SJSA1 (cell line): Measurements from ENCODE around the gene ANKRD22. TPM values are rescaled to one million over a fixed set of nuclear protein-coding genes. Genes with fewer than 3 reads are reported as not detected.
"Not testable (repeated sequence)": the region's sequence is repeated elsewhere in the genome, so short reads cannot be mapped to it uniquely, and the experiment has no call there.

Experiments used
- DNase-seq, 2 experiments: peaks; one replicate each; pipeline ENCODE4 v3.0.0-alpha.2; 2015 to 2020; ENCODE audit warnings: low spot score in 2 of 2, low read depth in 1 of 2
- H3K27ac ChIP-seq: fragments of 250-450 bp; sonication (Bioruptor Pico); 2 replicates; pipeline ENCODE4 v1.5.1; 2020; ENCODE audit warnings: mild to moderate bottlenecking, moderate library complexity
- H3K27me3 ChIP-seq: fragments of 250-450 bp; sonication (Bioruptor Pico); replicated peaks from 2 replicates; pipeline ENCODE4 v1.5.1; 2020; ENCODE audit warnings: mild to moderate bottlenecking, moderate library complexity
- H3K36me3 ChIP-seq: fragments of 250-450 bp; sonication (Bioruptor Pico); 2 replicates; pipeline ENCODE4 v1.5.1; 2020; ENCODE audit warnings: mild to moderate bottlenecking
- H3K4me1 ChIP-seq: fragments of 250-450 bp; sonication (Bioruptor Pico); replicated peaks from 2 replicates; pipeline ENCODE4 v1.6.1; 2021; ENCODE audit warnings: mild to moderate bottlenecking
- H3K4me3 ChIP-seq: fragments of 250-450 bp; sonication (Bioruptor Pico); 2 replicates; pipeline ENCODE4 v1.5.1; 2020; ENCODE audit warnings: mild to moderate bottlenecking
- H3K9me3 ChIP-seq: fragments of 250-450 bp; sonication (Bioruptor Pico); replicated peaks from 2 replicates; pipeline ENCODE4 v1.5.1; 2020; ENCODE audit warnings: mild to moderate bottlenecking
- total RNA-seq: library from RNA; depleted of rRNA; stranded (reverse); fragments of >200 nt; shearing (Covaris generic); gene quantifications from 2 replicates; pipeline ENCODE4 v1.2.3, GENCODE V29; 2014

The ANKRD22 gene
- total RNA-seq, 1 experiment from 2014 or later: not detected

DNA sequence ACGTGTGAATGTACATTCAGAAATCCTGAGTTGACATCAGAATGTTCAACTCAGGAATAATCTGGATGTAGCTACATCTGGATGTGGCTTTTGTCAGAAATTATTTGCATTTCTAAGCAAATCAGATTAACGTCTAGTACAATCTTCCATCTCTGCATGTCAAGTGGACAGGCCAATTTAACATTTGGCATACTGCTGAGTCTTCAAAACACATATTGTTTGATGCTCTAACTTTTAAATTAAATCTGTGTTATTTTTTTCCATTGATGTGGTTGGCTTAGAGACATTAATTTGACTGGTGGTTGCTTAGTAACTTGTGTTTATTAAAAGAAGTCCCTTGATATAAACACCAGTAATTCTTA lies 31.8 kb upstream of the ANKRD22 start:
- no peak for DNase-seq
- Histone ChIP-seq H3K27ac (peak overlapping the region; percentile 97), H3K9me3 (no peaks in the 10 kb centered on the region), H3K27me3 (no peaks in the 10 kb centered on the region), H3K4me3 (no peak overlapping the region), H3K36me3 (0 out of 2 replicates have a peak, but pooled peaks cover 14% of the 10 kb centered on the region), H3K4me1 (peaks cover 35% of the 10 kb centered on the region)

DNA sequence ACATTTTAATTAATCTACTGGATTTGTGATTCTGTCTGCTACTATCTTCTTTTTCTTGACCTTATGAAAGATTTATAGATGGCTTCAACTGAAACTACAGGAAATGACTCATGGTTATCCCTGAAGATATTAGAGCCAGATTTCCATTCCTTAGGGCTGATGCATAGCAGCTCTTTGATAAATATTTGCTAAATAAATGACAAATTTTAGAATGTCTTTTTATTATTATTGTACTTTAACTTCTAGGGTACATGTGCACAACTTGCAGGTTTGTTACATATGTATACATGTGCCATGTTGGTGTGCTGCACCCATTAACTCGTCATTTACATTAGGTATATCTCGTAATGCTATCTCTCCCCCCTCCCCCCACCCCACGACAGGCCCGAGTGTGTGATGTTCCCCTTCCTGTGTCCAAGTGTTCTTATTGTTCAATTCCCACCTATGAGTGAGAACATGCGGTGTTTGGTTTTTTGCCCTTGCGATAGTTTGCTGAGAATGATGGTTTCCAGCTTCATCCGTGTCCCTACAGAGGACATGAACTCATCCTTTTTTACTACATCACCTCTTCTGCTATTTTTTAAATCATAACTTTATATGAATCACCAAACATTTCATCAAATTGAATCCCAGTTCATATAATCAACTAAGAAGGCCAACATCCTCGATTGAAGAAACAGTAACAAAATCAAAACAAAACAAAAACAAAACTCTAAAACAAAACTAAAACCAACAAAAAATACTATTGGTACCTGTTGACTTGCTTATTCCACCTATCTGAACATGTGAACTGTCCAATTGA lies 31.2 kb upstream of the ANKRD22 start:
- peak in 1 of 2 experiments; percentile 86 for DNase-seq

GRCh38 chr10:88881922-88882645 lies 30.4 kb upstream of the ANKRD22 start:
- Histone ChIP-seq H3K4me3 (peak overlapping the region; percentile 88), H3K36me3 (0 out of 2 replicates have a peak, but pooled peaks cover 14% of the 10 kb centered on the region), H3K27me3 (no peaks in the 10 kb centered on the region), H3K27ac (peak overlapping the region; percentile 97), H3K4me1 (peaks cover 35% of the 10 kb centered on the region), H3K9me3 (no peaks in the 10 kb centered on the region)
- peak in 1 of 2 experiments; percentile 78 for DNase-seq

More for the DNA sequence above, 31.2 kb upstream of the ANKRD22 start:
- Histone ChIP-seq H3K4me1 (peaks cover 35% of the 10 kb centered on the region), H3K36me3 (0 out of 2 replicates have a peak, but pooled peaks cover 14% of the 10 kb centered on the region), H3K4me3 (peak overlapping the region; percentile 88; the same call in 1 of the 2 replicates), H3K27ac (peak overlapping the region; percentile 97)
- H3K9me3 ChIP-seq, H3K27me3 ChIP-seq: not testable (repeated sequence)

- H3K27me3 ChIP-seq: no peaks in the 10 kb centered on the region; the same call in 1 of the 2 replicates
Measured at GRCh38 chr10:88881320-88881719, 29.7 kb upstream of the ANKRD22 start.

DNA sequence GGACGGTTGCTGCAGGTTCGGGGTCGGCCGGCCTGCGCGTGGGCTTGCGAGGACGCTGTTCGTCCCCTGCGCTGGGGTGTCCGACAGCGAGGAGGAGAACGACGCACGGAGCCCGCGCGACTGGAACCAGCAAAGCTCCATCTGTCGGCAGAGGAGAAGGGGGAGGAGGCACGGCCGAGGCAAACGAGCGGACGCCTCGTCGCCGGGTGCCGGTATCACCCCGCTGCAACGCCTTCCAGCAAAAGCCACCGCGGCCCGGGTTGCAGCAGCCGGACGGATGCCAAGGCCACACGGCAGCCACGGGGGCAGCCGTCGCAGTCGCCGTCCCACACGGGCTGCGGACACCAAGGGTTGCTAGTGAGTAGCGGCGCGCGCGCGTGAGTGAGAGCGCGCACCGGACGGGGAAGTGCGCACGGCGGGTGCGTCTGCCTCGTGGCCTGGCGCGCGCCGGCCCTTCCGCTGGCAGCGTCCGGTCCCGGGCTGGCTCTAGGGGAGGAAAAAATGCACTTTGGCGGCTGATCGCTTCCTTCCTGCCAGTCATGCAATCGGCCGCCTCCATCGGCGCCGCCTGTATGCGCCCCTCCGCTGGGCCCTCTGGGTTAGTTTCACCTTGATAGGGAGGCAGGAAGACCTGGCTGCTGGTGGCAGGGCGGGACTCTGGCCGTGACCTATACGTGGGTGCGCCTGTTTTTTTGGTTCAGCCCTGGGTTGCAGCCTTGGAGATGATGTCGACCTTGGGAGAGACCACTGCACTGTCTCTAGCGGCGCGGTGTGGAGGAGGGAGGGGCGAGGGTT lies 28.8 kb upstream of the ANKRD22 start:
- peak overlapping the region; percentile 97 for H3K27ac ChIP-seq
- no peaks in the 10 kb centered on the region for H3K9me3 ChIP-seq
- 0 out of 2 replicates have a peak, but pooled peaks cover 14% of the 10 kb centered on the region for H3K36me3 ChIP-seq
- H3K4me1 ChIP-seq: peaks cover 35% of the 10 kb centered on the region
- H3K27me3 ChIP-seq: no peaks in the 10 kb centered on the region; the same call in 1 of the 2 replicates
- peak; percentile 77 to 92 for DNase-seq
- H3K4me3 ChIP-seq: peak overlapping the region; percentile 88

More at GRCh38 chr10:88881320-88881719, 29.7 kb upstream of the ANKRD22 start:
- Histone ChIP-seq H3K4me3 (peak overlapping the region; percentile 88), H3K9me3 (no peaks in the 10 kb centered on the region), H3K4me1 (peaks cover 35% of the 10 kb centered on the region), H3K27ac (peak overlapping the region; percentile 97), H3K36me3 (0 out of 2 replicates have a peak, but pooled peaks cover 14% of the 10 kb centered on the region)
- peak in 1 of 2 experiments; percentile 36 for DNase-seq

DNA sequence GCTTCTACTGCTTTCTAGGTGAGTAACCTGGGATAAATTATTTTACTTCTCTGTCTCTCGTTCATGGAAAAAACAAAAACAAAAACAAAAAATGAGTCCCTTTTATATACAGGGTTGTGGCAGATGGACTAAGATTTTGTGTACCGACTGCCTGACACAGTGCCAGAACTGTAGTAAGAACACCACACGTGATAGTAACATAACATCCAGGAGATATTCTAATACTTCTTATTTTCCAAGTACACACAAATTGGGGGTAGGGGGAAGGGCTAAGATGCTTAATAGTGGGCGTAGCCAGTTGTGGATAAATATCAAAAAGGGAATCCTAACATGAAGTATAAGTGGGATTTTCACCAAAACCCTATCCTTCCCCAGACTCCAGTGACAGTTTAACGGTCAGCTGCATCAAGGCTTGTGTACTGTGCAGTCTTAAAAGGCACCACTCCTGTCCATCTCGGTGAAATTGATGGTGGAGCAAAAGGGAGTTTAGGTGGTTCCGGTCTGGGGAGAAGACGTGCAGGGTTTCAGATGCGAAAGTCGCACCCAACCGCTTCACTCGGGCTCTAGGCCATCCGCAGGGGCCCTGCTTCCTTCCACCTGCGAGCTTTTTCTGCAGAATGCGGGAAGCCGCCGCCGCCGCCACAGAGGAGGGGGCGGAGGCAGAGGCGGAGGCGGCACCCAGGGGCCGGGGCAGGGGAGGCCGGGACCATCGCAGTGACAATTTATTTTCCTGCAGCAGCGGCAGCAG lies 28.1 kb upstream of the ANKRD22 start, which contains the start of gene STAMBPL1:
Gene STAMBPL1, plus strand, starts transcription at position 712 of the 748 bp plus-strand sequence. CDS start 21,464 bp downstream, outside the sequence.
- no peaks in the 10 kb centered on the region; the same call in 1 of the 2 replicates for H3K27me3 ChIP-seq
- H3K27ac ChIP-seq: peak within 1 kb of the TSS; percentile 97
- H3K36me3 ChIP-seq: 0 out of 2 replicates have a peak, but pooled peaks cover 14% of the 10 kb centered on the region
- H3K9me3 ChIP-seq: no peaks in the 10 kb centered on the region
- peaks cover 35% of the 10 kb centered on the region for H3K4me1 ChIP-seq
- peak within 1 kb of the TSS; percentile 88 for H3K4me3 ChIP-seq
- DNase-seq: no peak

GRCh38 chr10:88877298-88877697 lies 25.7 kb upstream of the ANKRD22 start:
- no peak overlapping the region for H3K4me3 ChIP-seq
- peaks cover 19% of the 10 kb centered on the region for H3K4me1 ChIP-seq
- no peak overlapping the region for H3K27ac ChIP-seq
- no peak for DNase-seq
- H3K27me3 ChIP-seq: no peaks in the 10 kb centered on the region; the same call in 1 of the 2 replicates
- H3K9me3 ChIP-seq: no peaks in the 10 kb centered on the region
- 0 out of 2 replicates have a peak, but pooled peaks cover 11% of the 10 kb centered on the region for H3K36me3 ChIP-seq

DNA sequence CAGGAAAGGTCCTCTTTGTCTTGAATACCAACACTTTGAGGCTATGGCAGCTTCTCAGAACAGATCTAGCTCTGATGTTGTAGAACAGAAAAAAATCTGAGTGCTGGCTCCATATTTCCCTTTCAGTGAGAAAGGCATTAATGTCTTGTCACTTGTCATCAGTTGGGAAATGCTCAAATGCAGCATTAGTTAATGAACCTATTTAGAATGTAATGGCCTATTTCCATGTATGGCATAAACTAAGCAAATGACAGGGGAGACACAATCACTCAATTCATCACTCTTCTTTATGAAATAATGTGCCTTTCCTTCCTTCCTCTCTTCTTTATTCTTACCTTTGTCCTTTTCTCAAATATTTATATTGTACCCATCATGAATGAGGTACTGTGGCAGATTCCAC lies 23.4 kb upstream of the ANKRD22 start:
- Histone ChIP-seq H3K4me1 (peaks cover 9% of the 10 kb centered on the region), H3K27me3 (no peaks in the 10 kb centered on the region; the same call in 1 of the 2 replicates), H3K9me3 (no peaks in the 10 kb centered on the region), H3K27ac (no peak overlapping the region), H3K36me3 (0 out of 2 replicates have a peak, but pooled peaks cover 2% of the 10 kb centered on the region), H3K4me3 (no peak overlapping the region)
- DNase-seq: no peak

GRCh38 chr10:88874281-88874680 lies 22.6 kb upstream of the ANKRD22 start:
- H3K4me1 ChIP-seq: peaks cover under 1% of the 10 kb centered on the region
- H3K27me3 ChIP-seq: no peaks in the 10 kb centered on the region; the same call in 1 of the 2 replicates
- no peaks in the 10 kb centered on the region for H3K36me3 ChIP-seq
- H3K27ac ChIP-seq: no peak overlapping the region
- H3K9me3 ChIP-seq: no peaks in the 10 kb centered on the region
- no peak overlapping the region for H3K4me3 ChIP-seq
- no peak for DNase-seq

DNA sequence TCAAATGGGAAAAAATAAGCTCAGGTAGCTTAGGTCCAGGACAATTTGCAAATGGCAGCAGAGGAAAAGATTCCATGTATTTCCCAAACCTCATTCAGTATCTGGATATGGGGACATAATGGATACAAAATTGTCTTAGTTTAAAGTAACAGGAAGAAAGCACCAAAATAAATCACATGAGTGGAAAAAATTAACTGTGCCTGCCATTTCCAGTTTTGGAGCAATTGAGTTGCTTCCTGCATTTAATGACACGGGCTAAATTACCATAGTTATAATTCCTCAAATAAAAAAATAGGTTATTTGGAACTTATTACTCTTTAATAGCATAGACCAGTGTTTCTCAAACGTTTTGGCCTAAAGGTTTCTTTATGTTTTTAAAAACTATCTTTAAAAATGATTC lies 22.1 kb upstream of the ANKRD22 start:
- no peaks in the 10 kb centered on the region for H3K9me3 ChIP-seq
- no peaks in the 10 kb centered on the region for H3K36me3 ChIP-seq
- no peak overlapping the region for H3K4me3 ChIP-seq
- H3K27ac ChIP-seq: no peak overlapping the region
- H3K27me3 ChIP-seq: no peaks in the 10 kb centered on the region; the same call in 1 of the 2 replicates
- no peak for DNase-seq
- no peaks in the 10 kb centered on the region for H3K4me1 ChIP-seq

- DNase-seq: no peak
- H3K27me3 ChIP-seq: no peaks in the 10 kb centered on the region
Measured at GRCh38 chr10:88870089-88870488, 18.4 kb upstream of the ANKRD22 start.

DNA sequence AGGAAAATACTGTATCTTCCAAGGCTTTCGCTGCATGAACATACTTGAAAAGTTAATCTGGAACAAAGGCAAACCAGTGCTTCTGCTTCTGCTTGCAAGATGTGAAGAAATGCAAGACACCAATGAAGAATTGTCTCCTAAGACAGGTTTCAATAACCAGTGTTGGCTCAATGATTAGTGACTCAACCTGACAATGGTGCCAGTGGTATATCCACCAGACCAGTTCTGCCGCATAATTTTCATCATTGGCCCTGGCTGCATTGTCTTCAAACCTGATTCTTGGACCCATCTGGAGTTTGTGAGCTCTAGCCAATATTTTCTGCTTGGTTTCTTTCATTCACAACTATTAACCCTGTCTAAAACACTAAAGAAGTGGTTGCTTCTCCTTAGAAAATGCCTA lies 14.8 kb upstream of the ANKRD22 start:
- no peaks in the 10 kb centered on the region for H3K9me3 ChIP-seq
- no peak overlapping the region for H3K27ac ChIP-seq
- H3K36me3 ChIP-seq: no peaks in the 10 kb centered on the region
- no peaks in the 10 kb centered on the region for H3K4me1 ChIP-seq
- no peak for DNase-seq
- no peaks in the 10 kb centered on the region for H3K27me3 ChIP-seq
- no peak overlapping the region for H3K4me3 ChIP-seq

More at GRCh38 chr10:88870089-88870488, 18.4 kb upstream of the ANKRD22 start:
- Histone ChIP-seq H3K36me3 (no peaks in the 10 kb centered on the region), H3K27ac (no peak overlapping the region), H3K4me3 (no peak overlapping the region), H3K9me3 (no peaks in the 10 kb centered on the region), H3K4me1 (no peaks in the 10 kb centered on the region)
